NCI-H187 (cell line): ENCODE data around the gene CYP2C18.
"Not testable (repeated sequence)": the region's sequence is repeated elsewhere in the genome, so short reads cannot be mapped to it uniquely, and the experiment has no call there.

ENCODE experiments used
- DNase-seq, 2 experiments: peaks; one replicate each; lab custom pipeline; 2025; lab: John Stamatoyannopoulos, UW

CYP2C18 gene

GRCh38 chr10:94747137-94747536, 63.6 kb downstream of the CYP2C18 start:
- no peak for DNase-seq

- DNase-seq = no peak
Measured at GRCh38 chr10:94747838-94748237, 64.3 kb downstream of the CYP2C18 start.

- no peak for DNase-seq
Measured at GRCh38 chr10:94757916-94758315, 74.4 kb downstream of the CYP2C18 start.

- DNase-seq = no peak
Measured at GRCh38 chr10:94760586-94761178, 77.2 kb downstream of the CYP2C18 start.

GRCh38 chr10:94762393-94762792, 78.9 kb downstream of the CYP2C18 start, which contains the start of gene CYP2C19:
TSS of gene CYP2C19 (plus strand) at chr10:94762681. CDS start at chr10:94762706, 25 bp downstream.
- DNase-seq = no peak

GRCh38 chr10:94775425-94775824, 91.9 kb downstream of the CYP2C18 start:
- not testable (repeated sequence) for DNase-seq

- no peak for DNase-seq
Measured at GRCh38 chr10:94777886-94778458, 94.4 kb downstream of the CYP2C18 start.

GRCh38 chr10:94780844-94781243, 97.3 kb downstream of the CYP2C18 start:
- DNase-seq = no peak

GRCh38 chr10:94784256-94784655, 100.7 kb downstream of the CYP2C18 start:
- no peak for DNase-seq

GRCh38 chr10:94785211-94785610, 101.7 kb downstream of the CYP2C18 start:
- no peak for DNase-seq
